ENCODE measurements around the gene ARRDC1.
A peak's percentile ranks its signal among the peaks of the same experiment; 100 is the strongest.
"Not testable (repeated sequence)": the region's sequence is repeated elsewhere in the genome, so short reads cannot be mapped to it uniquely, and the experiment has no call there.

ARRDC1 gene, protein sequence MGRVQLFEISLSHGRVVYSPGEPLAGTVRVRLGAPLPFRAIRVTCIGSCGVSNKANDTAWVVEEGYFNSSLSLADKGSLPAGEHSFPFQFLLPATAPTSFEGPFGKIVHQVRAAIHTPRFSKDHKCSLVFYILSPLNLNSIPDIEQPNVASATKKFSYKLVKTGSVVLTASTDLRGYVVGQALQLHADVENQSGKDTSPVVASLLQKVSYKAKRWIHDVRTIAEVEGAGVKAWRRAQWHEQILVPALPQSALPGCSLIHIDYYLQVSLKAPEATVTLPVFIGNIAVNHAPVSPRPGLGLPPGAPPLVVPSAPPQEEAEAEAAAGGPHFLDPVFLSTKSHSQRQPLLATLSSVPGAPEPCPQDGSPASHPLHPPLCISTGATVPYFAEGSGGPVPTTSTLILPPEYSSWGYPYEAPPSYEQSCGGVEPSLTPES

DNA sequence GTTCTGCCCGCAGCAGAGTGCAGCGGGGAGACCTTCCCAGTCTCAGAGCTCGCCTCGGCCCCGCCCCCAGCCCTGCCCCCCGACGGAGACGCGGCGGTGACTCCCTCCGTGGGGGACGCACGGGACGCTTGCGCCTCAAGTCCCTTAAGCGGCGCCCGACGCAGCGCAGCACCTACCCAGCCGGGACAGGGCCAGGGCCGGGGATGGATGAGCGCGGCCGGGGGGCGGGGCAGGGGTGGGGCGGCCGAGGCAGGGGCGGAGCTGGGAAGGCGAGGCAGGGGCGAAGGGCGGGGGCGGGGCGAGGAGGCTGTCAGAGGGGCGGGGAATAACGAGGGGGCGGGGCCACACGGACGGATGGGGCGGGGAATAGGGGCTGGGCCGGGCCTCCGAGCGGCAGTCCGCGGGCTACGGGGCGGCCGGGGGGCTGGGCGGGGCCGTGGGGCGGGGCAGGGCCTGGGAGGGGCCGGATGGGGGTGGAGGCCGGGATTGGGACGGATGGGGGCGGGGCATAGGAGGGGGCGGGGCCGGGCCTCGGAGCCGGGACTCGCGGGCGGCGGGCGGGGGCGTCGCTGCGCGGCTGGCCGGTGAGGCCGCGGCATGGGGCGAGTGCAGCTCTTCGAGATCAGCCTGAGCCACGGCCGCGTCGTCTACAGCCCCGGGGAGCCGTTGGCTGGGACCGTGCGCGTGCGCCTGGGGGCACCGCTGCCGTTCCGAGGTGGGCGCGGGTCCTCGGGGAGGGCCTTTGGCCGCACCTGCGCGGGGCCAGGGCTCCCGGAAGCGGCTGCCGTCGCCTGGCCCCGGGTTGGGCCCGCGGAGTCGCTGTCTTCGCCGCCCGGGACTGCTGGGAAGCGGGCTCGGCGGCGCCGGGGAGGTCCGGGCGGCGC lies at the start of gene ARRDC1:
TSS of gene ARRDC1 (plus strand) at position 566 of the 884 bp plus-strand sequence. CDS start at position 598, 32 bp downstream.
- DNase-seq (ENCODE audit: low read depth): peak; percentile 91

DNA sequence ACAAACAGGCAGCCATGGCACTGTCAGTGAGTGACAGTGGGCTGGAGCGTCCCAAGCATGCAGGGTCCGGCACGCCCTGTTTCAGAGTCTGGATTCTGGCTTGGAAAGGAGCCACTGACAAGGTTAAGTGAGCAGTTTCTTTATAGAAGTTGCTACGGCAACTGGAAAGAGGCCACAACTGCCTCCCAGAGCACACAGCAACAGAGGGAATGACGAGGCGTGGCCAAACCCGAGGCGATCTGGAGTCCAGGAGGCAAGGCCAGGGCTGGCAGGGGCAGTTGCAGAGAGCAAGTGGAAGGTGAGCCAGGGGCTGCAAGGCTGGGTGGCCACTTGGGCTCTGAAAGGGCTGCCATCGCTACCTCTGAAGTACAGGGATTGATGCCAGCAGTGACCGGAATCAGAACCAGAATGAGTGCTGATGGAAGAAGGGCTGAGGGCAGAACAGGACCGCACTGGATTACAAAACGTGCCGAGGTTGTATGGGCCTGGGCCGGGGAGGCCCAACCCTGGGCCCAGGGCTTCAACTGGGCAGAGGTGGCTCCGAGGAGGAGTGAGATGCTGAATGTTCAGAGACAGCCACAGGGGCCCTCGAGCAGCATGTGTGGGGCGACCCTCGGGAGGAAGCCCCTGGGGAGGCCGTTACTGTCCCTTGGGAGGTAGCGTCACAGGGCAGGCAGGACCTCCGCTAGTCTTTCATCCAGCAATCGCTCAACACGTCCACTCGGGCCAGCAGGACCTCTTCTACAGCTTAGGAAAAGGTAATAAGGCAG lies 49.2 kb upstream of the ARRDC1 start:
- no peak for DNase-seq (ENCODE audit: low read depth)

DNA sequence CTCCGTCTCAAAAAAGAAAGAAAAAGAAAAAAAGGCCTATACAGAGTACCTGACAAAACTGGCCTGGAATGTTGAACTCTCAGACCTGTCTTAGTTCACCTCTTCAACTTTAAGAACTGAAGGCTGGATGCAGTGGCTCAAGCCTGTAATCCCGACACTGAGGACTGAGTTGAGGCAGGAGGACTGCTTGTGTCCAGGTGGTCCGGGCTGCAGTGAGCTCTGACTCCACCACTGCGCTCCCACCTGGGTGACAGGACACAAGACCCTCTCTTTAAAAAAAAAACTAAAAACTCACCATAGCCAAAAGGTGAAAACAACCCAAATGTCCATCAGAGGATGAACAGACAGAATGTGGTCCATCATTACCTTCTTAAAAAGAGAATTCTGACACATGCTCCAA lies 47.4 kb upstream of the ARRDC1 start:
- no peak for DNase-seq (ENCODE audit: low read depth)

DNA sequence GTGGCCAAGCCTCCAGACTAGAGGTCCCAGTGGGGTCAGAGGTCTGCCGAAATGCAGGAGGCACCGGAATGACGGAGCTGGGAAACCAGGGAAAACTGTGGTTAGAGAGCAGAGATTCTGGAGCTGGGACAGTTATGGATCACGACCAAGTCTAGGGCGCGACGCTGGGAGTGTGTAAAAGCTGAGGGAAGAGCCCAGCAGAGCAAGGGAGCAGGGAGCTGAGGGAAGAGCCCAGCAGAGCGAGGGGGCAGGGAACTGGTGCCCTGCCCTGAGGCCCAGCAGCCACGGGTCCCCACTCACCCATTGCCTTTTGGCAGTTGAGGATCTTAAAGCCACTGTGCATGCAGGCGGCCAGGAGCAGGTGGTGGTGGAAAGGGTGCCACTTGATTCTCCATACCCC lies 41.4 kb upstream of the ARRDC1 start:
- no peak for DNase-seq (ENCODE audit: low read depth)

DNA sequence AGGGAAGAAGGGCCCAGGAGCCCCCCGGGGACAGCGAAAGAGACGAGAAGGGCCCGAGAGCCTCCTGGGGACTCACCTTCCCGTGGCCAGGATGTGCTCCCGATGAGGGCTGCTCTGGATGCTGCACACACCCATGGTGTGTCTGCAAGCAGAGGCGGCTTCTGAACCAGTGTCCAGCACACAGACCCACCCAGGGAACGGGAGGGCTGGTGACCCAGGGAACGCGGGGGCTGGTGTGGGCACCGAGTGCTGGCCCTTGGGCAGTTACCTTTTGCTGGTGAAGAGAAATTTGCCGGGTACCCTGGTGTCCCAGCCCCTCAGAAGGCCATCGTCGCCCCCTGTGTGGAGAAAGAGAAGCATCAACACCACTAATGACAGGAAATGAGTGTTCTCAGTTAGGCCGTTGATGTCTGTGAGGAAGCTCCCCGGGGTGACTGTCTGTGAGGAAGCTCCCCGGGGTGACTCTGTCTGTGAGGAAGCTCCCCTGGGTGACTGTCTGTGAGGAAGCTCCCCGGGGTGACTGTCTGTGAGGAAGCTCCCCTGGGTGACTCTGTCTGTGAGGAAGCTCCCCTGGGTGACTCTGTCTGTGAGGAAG lies 40.6 kb upstream of the ARRDC1 start:
- no peak for DNase-seq (ENCODE audit: low read depth)

DNA sequence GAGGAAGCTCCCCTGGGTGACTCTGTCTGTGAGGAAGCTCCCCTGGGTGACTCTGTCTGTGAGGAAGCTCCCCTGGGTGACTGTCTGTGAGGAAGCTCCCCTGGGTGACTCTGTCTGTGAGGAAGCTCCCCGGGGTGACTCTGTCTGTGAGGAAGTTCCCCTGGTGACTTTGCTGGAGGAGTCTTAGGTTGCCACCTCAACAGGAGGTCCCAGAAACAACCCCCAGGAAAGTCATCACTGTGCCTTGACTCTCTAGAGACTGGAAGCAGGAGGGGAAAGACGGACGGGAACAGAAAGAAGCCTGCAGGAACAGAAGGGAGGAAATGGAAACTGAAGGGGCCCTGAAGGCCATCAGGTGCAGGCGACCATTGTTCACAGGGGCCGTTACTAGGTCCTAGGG lies 37.0 kb upstream of the ARRDC1 start:
- not testable (repeated sequence) for DNase-seq (ENCODE audit: low read depth)

DNA sequence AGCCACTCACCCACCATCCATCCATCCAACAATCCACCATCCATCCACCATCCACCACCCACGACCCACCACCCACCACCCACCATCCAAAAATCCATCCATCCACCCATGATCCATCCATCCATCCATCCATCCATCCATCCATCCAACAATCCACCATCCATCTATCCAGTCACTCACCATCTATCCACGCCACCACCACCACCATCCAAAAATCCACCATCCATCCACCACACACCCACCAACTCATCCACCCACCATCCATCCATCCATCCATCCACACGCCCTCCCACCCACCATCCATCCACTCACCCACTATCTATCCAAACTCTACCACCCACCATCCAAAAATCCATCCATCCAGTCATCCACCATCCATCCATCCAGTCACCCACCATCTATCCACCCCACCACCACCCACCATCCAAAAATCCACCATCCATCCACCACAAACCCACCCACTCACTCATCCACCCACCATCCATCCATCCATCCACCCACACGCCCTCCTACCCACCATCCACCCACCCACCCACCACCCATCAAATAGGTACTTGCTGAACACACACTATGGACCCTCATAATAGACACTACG lies 35.8 kb upstream of the ARRDC1 start:
- no peak for DNase-seq (ENCODE audit: low read depth)

DNA sequence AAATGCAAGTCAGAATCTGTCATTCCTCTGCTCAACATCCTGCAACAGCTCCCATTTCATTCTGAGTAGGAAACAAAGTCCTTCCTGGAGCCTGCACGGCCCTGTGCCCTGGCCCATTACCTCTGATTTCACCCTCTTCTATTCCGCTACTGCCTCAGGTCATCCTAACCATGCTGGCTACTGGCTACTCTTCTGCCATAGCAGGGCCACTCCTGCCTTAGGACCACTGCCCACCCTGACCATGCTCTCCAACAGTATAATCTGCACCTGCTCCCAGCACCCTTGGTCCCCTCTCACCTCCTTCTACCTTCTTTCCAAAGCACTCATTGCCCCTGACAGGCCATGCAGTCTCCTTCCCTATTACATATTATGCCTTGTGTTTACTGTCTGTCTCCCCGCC lies 34.9 kb upstream of the ARRDC1 start:
- no peak for DNase-seq (ENCODE audit: low read depth)

DNA sequence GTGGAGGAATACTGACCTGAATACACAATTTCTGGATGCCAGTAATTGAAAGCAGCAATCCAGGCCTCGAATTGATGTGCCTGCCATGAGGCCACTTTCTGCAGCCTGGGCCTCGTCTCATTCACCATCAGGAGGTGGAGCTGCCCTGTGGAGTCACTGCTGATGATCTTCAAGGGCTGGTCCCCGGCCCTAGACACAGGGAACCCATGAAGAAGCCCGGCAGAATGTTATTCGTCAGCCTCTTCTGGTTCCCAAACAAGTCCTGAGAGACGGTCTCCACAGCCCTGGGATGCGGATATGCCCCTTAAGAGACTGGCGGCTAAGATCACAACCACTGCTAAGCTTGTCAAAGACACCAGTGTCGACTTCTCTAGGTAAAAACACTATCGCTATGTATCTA lies 31.3 kb upstream of the ARRDC1 start:
- DNase-seq (ENCODE audit: low read depth): no peak

DNA sequence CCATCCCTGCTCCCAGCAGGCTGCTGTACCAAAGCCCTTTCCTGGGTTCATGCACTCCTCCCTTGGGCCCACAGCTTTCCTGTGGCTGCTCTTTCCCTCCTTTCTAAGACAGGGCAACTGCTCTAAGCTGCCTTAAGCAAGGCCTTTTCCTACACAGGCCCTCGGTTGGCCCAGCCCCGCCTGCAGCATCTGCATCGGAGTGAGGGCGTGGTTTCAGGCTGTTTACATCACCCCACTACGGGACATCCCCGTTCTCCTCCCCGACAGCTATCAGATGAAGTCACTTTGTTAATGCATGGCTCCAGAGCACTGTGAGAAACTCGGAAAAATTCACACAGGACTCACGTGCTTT lies 30.1 kb upstream of the ARRDC1 start:
- DNase-seq (ENCODE audit: low read depth): no peak

DNA sequence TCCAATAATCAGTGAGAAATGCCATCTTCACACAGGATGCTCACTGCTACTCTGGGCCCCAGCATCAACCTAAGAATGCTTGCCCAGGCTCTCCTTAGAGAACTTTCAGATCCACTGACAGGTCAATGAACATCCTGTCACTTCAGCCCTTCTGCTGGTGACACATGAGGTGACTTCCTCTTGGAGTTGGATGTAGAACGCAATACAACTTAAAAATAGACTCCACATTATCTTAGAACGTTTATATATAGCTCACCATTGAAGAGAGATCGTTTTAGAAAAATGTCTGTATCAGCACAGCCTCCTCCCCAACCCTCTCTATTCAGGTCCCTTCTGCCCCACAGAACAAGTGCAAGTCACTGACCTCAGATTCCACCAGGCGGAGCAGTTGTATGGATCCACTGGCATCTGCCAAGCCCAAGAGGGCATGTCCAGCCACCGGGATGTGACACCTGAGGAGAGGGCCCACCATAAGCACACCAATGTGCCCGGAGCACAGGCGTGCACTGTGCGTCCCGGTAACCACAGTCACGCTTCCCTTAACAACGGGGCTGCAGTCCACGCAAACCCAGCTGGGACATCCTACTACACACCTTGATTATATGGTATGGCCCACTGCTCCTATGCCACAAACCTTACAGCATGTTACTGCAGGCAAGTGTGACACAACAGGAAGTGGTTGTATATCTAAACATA lies 29.6 kb upstream of the ARRDC1 start:
- DNase-seq (ENCODE audit: low read depth): no peak

DNA sequence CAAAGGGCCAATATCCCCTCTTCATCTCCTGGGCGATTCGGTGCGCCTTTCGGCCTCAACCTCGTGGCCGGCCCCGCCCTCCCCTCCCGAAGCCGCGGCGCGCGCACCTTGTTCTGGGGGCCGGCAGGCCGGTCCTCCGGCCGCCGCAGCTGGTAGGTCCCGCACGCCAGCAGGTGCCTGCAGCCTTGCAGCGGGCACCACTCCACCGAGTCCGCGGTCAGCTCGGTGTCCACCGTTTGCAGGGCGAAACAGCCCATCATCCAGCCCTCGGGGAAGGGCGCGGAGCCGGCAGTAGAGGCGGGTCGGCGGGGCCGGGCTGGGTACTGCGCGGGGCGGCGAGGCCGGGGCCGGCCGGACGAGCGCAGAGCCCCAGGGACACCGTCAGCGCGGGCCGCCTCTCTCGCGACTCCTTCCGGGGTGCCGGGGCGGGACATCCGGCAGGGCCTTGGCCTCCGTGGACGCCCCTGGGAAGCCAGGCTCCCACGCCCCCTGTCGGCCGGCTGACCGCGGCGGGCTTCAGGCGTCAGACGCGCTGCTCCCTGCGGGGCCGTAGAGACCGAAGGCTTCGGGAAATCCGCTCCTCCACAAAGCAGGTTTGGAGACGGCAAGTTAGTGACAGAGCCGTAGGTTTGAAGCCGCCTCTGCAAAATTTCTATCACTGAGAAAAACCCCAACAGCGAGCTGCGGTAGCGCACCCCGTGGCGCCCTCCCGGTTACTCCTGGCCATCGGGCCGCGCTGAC lies 26.8 kb upstream of the ARRDC1 start, which contains the start of gene DPH7:
TSS of gene DPH7 (minus strand) at position 408 of the 741 bp plus-strand sequence. CDS start at position 260, 148 bp downstream.
- peak; percentile 97 for DNase-seq (ENCODE audit: low read depth)

DNA sequence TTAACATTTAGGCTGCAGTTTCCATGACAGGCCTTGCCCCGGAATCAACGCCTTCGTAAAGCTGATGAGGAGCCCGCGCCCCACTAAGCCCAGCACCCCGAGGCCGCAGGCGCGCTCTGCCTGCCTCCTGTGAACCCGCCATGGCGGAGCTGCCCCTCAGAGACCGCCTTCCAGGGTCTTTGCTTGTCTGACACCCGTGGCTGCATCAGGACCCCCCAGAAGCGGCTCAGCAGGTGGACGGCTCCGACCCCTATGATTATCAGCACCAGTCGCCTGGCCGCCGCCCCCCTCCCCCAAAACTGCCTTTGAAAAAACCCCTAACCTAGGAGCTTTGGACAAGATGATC lies 26.3 kb upstream of the ARRDC1 start:
- no peak for DNase-seq (ENCODE audit: low read depth)

DNA sequence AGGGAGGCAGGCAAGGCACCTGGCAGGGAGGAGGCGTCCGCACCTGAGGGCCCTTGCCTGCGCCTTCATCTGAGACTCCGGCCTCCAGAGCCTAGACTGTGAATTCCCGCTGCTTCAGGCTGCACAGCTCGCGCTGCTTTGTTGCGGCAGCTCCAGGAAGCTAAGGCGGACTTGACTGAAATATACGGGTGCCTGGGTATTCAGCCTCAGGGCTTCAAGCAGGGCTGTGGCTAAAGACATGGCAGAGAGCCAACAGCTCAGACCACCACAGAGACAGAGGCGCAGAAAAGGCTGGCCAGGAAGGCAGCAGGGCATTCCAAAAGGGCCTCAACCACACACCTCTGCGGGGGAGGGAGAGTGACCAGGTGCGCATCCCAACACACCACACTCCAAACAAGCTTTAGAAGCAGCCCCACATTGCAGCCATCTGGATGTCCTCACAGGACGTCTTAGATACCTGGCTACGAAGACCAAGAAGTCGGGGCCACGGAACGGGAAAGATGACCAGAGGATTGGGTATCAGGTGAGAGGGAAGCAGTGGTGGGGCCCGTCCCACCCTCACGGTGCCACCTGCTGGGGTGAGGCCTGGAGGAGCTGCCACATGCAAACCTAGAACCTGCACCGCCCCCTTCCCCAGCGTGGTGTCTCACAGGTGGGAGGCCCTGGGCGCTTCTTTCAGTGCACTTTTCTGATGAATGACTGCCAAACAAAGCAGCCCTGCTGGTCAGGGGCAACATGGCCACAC lies 25.1 kb upstream of the ARRDC1 start:
- DNase-seq (ENCODE audit: low read depth): no peak

DNA sequence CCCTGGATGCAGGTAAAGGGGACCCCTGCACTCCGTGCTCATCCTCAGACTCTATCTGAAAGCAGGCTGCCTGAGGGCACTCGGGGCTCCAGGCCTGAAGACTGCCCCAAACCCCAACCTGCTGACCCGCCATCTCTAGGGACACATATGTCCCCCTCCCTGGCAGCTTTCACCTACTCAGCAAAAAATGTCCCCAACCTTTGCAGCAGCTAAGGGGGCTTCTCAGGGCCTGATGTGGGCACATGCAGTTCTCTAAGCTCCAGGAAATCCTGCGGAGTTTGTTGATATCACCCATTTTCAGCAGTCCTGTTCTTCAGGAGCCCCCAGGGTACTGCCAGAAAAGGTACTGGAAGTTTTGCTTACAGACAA lies 24.5 kb upstream of the ARRDC1 start:
- no peak for DNase-seq (ENCODE audit: low read depth)

DNA sequence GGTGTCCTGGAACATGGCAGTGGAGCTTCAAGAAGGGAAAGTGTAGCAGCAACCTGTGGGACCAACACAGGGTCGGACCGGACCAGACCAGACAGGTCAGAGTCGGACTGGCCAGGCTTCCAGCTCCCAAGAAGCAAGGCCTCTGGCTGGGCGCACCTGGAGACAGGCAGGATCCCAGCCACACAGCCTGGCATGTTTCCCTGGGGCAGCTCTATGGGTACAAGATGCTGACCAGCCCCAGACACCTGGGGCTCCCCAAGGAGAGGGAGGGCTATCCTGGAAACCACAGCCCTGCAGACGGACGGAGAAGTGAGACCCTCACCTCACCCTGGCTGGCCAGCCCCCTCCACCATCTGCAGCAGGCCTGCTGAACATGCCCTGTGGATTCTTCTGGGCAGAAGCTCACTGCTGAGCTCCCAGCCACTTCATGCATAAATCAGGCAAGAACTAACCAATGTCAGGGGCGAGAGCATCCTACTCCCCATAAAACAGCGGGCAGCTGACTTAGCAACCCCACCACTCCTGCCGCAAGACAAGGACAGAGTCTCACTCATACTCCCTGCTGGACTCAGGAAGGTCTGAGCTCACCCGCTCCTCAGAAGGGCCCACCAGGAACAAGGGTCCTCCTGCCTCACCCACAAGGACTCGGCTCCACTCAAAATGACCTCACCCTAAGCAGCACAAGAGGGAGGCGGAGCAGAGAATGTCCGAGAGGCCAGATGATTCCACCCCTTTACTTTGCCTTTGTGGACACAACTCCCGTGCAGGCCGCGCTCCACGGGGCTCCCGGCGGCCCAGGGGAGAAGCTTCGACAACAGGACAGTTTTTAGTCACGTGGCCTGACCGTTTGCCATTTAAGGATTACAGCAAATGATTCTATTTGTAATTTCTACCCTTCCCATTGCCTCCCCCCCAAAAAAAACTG lies 23.9 kb upstream of the ARRDC1 start:
- no peak for DNase-seq (ENCODE audit: low read depth)

DNA sequence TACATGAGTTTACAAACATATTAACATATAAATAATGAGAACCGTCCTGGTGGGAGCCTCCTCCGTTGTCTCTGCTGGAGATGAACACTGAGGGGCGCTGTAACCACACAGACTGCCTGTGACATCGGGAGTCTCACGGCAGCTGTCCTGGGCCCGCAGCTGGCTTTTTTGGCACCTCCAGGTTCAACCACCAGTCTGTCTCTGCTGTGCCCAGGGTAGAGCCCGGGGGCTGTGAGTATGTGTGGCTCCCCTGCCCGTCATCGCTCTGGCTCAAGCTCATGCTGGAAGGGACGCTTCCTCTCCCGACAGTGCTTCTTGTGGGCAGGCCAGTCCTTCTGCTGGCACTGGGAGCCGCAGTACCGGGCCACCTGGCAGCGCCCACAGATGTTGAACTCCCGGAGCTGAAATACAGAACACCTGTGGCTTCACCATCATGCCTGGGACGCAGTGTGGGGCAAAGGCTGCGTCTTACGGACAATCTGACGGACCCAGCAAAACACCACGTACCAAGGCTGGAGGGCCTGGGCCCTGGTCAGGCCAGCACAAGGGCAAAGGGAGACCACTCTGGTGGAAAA lies 23.1 kb upstream of the ARRDC1 start:
- no peak for DNase-seq (ENCODE audit: low read depth)

DNA sequence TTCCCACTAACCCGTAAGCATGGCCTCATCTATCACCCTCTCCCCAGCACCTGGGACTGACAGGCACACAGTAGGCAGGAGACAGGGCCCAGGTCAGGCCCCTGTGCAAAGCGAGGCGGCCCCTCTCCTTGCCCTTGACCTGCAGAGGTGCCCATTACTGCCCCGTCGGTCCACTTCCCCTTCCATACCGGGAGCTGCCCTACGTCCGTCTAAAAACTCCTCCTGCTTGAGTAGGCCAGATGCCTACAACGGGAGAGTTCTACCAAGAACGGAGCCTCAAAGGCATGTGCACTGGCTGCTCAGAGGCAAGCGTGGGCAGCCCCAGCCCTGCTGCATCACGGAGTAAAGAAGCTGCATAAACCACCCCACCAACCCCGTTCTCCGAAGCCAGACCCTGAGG lies 22.1 kb upstream of the ARRDC1 start:
- no peak for DNase-seq (ENCODE audit: low read depth)

All from activated gamma-delta T cell treated with anti-CD3 and anti-CD28 coated beads, Interleukin-2, amount 50 U/mL, for 16 hours (primary cell).